Fibroblast of skin of left quadriceps (primary cell): Measurements from ENCODE around the gene FAU.

ENCODE experiments used
- DNase-seq, 2 experiments: peaks; one replicate each; pipeline ENCODE4 v3.0.0-alpha.2; 2013; ENCODE audit warnings: low read depth in 2 of 2

Gene FAU

GRCh38 chr11:65136515-65137096 lies 14.7 kb upstream of the FAU start:
- no peak for DNase-seq

GRCh38 chr11:65135633-65136145 lies 13.8 kb upstream of the FAU start:
- DNase-seq: no peak

GRCh38 chr11:65134952-65135632 lies 13.2 kb upstream of the FAU start:
- DNase-seq: peak; percentile 92 to 94

- peak; percentile 73 to 76 for DNase-seq
These were observed 12.5 kb upstream of the FAU start, which contains the start of gene SYVN1 for GRCh38 chr11:65134240-65134951. Gene SYVN1 (minus strand): TSS chr11:65134519. CDS start chr11:65133601, 918 bp downstream.

- DNase-seq: no peak
These were observed 11.8 kb upstream of the FAU start for GRCh38 chr11:65133724-65134123.

GRCh38 chr11:65132988-65133700 lies 11.2 kb upstream of the FAU start:
- DNase-seq: no peak

- no peak for DNase-seq
These were observed 10.5 kb upstream of the FAU start for GRCh38 chr11:65132238-65132987.

- DNase-seq: no peak
These were observed 9.9 kb upstream of the FAU start for GRCh38 chr11:65131895-65132237.

GRCh38 chr11:65131417-65131776 lies 9.5 kb upstream of the FAU start:
- DNase-seq: no peak

GRCh38 chr11:65130631-65131416 lies 8.9 kb upstream of the FAU start:
- no peak for DNase-seq

GRCh38 chr11:65129649-65130441 lies 7.9 kb upstream of the FAU start:
- no peak for DNase-seq

GRCh38 chr11:65128182-65129145 lies 6.5 kb upstream of the FAU start:
- no peak for DNase-seq

- DNase-seq: no peak
These were observed 5.7 kb upstream of the FAU start for GRCh38 chr11:65127473-65128181.

GRCh38 chr11:65126624-65127274 lies 4.8 kb upstream of the FAU start:
- DNase-seq: no peak

GRCh38 chr11:65125197-65126056 lies 3.5 kb upstream of the FAU start:
- no peak for DNase-seq

GRCh38 chr11:65124480-65125196 lies 2.7 kb upstream of the FAU start:
- no peak for DNase-seq
